Stimulated activated CD4-positive, alpha-beta T cell treated with anti-CD3 and anti-CD28 coated beads, Interleukin-12 subunit alpha, Interleukin-12 subunit beta, amount 100 ng/mL, for 48 hours (primary cell): Measurements from ENCODE around the gene MAPK12.

ENCODE experiments used
- DNase-seq, 3 donors: peaks; one replicate each; pipeline ENCODE4 v3.0.0-alpha.2; 2020; ENCODE audit warnings: low read depth in 2 of 3, low spot score in 1 of 3

MAPK12 gene

DNA sequence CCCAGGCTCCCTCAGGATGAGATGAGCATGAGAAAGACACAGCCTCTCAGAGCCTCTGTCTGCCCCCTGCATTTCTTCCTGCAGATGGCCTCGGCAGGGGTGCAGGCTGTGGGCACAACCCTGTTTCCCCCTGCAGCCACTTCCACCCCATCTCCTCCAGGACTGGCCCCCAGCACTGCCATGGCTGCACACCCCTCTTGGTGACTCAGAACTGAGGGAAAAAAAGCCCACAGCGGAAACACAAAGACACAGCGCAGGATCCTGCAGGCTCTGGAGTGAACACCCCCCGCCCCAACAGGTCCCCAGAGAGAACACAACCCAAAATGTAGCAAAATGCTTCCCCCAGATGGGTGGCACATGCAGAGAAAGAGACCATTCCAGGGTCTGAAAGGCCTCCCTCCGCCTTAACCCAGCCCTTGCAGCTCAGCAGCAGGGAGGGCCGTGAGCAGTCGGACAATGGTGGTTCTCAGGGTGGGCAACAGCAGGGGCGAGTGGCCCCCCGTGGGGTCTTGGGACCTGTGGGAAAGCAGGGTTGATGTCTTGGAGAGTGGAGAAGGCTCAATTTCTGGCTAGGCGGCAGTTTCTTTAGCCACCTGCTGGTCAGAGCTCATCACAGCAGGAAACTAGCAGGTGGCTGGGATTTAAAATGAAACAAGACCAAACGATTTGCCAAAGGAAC lies 24.6 kb downstream of the MAPK12 start:
- no peak for DNase-seq

DNA sequence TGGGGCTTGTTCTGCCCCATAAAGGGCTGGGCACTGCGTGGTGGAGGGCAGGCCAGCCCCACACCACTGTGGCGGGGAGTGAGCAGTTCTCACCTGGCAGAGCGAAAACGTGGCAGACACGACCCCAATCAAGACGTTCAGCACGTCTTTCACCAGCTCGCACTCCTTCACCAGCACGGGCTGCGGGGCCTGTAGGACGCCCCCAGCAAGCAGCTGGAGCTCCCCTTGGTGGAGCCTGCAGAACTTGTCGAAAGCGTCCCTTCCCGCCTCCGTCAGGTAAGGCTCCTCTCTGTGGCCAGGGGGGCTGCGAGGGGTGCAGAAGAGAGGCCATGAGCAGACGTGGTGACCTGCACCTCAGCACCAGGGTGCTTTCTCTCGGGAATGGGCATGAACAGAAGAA lies 28.3 kb downstream of the MAPK12 start:
- DNase-seq: no peak

DNA sequence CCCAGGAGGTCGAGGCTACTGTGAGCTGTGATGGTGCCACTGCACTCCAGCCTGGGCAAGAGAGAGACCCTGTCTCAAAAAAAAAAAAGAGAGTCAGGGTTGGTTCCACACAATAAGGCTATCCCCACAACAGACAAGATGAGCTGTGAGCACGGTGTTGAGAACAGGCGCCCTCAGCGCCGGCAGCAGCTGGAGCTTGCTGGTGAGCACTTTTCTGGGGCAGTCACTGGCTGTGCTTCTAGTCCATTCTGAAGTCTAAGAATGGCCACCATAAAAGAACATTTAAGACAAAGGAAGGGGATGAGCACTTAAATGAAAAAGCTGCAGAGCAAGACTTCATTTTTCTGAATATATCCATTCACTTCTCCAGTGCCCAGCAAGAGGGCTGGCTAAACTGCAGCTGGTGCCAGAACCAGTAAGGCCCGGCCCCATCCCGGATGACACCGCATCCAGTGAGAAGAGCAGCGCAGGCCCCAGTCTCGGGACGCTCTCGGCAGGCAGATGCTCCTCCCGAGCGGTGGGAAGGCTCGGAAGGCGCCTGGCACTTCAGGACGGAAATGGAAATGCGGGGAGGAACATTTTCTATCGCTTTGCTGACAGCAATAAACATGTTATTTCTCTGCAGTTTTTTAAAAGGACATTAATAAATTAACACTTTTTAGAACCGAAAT lies 28.9 kb downstream of the MAPK12 start:
- no peak for DNase-seq

DNA sequence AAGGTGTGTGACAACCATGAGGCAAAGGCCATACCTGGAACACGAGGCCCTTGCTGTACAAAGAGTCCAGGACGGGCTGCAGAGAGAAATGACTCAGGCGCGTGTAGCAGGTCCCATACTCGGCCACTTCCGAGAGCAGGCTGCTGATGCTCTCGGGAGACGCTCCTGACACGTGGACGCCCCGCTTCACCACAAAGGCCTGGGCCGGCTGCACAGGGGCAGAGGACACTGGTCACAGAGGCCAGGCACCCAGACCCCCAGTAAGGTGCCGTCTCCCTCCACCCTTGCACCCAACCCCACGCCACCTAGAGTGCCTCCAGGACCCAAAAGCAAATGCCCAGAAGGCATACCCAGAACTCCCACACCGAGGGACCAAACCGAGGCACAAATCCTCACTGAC lies 32.1 kb downstream of the MAPK12 start:
- no peak for DNase-seq

DNA sequence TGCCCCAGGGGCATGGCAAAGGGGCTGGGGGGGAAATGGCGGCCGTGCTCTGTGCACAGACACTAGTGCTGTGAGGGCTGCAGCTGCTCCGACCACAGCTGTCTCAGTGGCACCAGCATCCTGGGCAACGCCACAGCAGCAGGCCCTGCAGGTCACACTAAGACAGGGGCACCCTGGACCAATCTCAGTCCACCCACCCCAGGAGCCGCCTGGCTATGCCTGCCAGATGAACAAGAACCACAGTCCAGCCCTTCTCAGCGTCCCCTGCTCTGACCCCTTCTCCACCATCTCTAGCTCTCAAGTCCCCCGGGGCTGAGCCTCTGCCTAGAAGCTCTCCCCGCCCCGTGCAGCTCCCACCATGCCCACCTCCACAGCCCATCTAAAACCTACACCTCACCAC lies 33.1 kb downstream of the MAPK12 start:
- DNase-seq: no peak

DNA sequence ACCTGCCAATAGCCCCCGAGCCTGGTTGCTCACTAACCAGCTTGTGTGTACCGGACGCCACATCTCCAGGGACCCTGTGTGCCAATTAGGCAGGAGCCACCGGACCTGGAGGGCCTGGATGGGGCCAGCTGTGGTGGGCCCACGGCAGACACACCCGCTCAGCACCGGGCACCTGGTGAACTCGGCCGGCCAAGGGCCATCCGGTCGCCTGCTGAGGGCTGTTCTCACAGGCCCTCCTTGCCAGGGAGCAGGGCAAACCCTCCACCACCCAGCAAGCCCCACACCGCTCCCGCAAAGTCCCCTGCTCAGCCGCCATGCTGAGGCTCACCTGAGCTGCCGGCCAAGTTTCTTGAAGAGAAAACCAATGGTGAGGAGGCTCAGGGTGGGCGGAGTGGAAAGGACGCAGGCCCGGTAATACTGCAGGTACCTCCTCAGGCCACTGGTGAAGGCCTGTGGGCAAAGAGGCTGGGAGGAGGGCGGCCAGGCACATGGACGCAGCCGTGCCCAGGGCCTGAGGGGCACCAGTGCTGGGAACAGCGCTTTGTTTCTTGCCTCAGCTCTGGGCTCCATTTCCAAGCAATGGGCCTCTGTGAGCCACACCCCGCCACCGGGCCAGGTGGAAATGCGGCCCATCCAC lies 33.8 kb downstream of the MAPK12 start:
- DNase-seq: no peak

DNA sequence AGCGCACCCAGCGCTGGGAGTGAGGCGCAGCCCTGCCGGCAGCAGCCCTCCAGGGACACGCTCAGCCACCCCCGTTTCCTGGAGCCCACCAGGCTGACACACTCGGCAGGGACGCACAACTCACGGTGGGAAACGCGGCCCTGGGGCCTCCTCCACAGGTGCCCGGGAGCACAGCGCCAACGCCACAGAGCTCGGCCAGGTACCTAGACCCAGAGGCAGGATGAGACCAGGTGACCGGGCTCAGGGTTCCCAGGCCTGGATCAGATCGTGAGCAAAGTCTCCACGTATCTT lies 34.7 kb downstream of the MAPK12 start:
- DNase-seq: no peak

DNA sequence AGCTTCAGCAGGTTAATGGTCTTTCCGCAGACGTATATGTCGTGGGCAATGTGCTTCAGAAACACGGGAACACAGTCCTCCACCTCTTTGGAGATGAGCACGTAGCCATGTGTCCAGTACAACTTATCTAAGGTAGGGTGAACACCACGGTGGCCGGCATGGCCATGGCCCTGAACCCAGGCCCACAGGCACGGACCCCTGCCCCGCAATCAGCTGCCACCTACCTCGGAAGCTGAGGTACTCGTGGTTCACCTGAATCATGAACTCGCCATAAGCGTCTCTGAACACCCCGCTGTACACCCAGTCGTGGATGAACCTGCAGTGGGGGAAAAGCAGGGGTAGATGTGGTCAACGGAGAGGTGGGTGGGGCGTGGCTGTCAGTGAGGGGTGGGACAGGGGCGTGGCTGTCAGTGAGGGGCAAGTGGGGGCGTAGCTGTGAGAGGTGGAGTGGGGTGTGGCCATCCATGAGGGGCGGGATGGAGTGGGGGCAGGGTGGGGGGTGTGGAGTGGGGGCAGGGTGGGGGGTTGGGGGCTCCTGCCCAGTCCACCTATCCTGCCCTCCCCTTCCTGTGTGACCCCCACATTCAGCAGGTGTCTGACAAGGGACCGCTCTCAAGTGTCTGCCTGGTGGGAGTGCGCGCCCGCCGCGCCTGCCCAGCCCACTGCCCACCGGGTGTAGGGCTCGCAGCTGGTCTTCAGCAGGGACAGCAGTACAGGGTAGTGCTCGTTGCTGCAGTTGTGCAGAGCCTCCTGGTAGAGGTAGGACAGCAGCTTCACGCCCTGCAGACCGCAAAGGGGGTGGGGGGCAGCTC lies 35.2 kb downstream of the MAPK12 start:
- DNase-seq: no peak

DNA sequence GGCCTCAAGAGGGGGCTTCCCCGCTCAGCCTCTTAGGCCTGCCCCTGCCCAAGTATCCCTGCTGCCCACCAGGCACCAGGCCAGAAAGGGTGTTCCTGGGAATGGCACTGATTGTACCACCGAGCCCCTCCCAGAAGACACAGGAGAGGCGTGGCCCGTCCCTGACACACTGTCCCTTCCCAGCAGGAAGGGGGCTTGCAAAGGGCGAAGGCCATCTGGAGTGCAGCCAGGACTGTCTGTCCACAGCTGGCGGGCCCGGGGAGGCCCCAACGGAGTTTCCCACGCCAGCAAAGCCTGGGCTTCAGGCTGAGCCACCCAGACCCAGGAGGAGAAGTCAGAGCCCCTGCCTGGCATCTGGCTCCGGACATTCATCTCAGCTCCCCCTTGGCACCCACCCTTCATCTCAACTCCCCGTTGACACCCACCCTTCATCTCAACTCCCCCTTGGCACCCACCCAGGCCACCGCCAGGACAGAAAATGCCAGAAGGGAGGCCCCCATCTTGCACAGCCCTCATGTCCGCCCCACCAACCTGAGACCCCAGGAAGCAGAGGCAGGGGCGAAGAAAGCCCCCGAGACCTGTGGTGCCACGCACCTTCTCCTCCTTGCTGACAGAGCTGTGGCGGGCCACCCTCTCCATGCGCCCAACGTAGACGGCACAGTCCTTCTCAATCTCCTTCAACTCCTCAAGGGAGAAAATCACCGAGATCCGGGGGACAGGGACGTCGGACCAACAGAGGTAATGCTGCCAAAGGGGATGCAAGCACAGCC lies 36.1 kb downstream of the MAPK12 start:
- no peak for DNase-seq

DNA sequence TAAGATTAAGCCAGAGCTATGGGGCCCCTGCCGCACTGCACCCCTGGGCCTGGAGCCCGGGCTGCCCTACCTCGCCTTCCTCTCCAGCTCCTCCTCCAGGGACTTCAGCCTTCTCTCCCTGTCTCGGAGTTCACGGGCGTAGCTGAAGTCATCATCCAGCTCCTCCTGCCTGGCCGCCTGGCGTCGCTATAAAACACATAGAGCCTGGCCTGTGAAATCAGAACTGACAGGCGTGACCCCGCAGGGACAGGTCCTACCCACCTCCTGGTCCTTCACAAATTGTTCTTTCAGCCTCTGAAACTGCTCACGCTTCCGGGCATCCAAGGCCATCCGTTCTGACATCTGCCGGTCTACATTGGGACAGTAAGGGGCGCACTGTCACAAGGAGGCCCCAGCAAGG lies 37.4 kb downstream of the MAPK12 start:
- DNase-seq: no peak

DNA sequence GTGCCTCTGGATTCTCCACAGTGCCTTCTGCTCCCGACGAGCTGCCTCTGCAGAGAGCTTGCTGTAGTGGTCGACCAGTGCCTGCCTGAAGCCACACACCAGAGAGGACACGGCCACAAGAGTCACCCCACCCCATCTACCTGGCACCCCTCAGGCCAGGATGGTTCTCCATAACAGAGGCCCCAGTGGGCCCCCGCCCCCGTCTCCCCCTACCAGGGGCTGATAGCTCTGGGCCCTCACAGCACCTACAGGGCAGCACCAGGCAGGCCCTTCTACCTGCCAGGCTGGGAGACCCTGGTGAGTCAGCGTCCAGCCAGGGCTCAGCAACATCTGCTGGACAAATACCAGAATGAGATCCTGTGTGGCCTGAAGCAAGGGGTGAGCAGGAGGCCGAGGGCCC lies 39.0 kb downstream of the MAPK12 start:
- DNase-seq: no peak

DNA sequence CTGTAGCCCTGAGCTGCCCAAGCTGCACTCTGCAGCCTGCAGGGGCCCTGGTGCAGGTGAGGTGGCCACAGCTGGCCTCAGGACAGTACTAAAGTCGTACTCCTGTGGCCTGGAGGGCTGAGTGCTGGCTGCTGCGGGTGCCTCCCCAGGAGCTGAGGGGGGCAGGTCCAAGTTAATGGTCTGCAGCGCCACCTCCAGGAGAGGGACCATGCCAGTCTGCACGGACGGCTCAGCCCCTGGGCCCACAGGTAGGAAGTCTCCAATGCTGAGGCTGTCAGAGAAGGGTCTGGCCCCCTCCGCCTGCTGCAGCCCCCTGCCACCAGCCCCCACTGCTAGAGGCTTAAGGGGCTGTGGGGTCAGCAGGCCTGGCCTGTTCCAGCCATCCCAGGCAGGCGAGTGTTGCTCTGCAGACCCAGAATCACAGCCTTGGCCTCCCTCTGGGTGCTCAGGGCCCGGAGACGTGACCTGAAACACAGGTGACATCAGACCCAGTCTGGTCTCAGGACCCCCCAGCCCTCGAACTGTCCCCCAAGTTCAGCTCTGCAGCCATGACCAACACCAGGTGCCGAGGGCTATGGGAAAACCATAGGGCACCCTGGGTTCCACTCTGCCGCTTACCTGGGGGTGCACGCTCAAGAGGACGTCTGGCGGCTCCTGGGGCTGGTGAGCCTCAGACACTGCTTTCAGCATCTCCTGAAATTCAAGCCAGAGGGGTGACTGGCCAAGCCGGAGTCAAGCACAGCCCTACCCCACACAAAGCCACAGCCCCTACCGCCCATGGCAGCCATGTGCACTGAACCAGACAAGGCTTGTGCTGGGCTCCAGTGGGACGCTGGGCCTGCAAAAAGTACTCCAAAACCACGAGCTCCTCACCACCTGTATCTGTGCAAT lies 39.8 kb downstream of the MAPK12 start:
- no peak for DNase-seq

DNA sequence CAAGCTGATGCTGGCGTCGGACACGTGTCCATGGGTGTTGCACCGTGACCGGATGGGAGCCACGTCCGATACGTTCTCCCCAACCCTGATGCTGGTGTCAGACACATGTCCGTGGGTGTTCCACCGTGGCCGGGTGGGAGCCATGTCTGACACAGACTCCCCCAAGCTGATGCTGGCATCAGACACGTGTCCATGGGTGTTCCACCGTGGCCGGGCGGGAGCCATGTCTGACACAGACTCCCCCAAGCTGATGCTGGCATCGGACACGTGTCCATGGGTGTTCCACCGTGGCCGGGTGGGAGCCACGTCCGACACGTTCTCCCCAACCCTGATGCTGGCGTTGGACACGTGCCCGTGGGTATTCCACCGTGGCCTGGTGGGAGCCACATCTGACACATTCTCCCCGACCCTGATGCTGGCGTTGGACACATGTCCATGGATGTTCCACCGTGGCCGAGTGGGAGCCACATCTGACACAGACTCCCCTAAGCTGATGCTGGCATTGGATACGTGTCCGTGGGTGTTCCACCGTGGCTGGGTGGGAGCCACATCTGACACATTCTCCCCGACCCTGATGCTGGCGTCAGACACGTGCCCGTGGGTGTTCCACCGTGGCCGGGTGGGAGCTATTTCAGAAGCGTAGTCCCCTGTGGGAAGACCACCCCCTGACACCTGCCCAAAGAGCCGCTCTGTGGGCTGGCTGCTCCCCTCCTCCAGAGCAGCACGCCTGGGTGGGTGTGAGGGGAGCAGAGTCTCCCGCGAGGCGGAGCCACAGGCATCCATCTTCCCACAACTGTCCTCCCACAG lies 40.7 kb downstream of the MAPK12 start:
- DNase-seq: no peak

DNA sequence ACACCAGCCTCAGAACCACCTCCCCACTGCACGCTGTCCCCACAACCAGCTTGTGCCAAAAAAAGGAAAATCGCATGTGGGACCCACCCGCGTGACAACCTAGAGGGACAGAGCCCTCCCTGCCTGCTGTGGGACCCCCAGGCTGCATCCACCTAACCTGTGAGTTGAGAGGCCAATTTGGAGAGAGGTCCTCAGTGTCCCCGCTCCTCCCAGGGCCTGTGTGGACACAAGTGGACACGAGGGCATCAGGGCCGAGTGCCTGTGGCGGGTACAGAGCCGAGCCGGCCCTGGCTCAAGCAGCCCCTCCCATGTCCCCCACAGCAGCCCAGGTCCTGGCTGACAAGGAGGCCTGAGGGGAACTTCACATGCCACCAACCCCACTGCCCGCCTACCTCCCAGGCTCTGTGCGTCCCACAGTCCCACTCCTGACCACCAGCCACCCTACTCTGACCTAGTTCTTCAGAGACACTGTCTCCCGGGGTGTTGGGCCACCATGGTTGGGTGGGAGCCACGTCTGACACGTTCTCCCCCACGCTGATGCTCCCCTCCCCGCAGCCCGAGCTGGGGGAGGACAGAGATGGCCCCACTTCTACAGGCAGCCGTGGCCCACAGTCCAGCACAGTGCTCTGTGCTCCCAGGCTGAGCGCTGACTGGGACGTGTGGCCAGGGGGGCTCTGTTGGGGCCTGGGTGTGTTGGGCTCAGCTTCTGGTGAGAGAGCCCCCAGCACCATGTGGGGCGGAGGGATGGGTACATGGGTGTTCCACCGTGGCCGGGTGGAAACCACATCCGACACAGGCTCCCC lies 41.5 kb downstream of the MAPK12 start:
- DNase-seq: no peak

DNA sequence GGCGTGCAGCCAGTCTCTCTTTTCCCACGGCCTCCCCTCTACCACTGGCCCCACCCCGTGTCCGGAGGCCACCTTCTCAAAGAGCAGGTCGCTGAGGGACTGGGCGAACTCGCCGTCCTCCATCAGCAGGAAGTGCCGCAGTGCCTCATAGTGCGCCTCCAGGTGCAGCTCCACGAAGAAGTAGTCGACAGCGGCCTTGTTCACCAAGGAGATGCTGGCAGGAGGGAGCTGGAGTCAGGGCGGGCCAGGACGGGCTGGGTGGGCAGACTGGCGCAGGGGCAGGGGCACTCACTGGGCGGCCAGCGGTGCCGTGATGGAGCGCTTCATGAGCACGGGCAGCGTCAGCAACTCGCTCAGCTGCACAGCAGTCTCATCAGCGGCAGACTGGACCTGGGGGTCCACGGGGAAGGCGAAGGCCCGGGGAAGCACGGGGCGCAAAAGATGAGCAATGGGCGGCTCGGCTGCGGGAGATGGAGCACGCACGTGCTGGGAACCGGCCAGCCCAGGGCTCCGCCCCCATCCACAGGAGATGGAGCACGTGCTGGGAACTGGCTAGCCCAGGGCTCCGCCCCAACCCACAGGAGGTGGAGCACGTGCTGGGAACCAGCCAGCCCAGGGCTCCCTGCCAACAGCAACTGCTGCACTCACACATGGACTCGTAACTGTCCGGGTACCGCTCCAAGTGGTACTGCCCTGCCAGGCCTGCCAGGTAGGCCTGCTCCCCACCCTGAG lies 42.3 kb downstream of the MAPK12 start:
- no peak for DNase-seq

DNA sequence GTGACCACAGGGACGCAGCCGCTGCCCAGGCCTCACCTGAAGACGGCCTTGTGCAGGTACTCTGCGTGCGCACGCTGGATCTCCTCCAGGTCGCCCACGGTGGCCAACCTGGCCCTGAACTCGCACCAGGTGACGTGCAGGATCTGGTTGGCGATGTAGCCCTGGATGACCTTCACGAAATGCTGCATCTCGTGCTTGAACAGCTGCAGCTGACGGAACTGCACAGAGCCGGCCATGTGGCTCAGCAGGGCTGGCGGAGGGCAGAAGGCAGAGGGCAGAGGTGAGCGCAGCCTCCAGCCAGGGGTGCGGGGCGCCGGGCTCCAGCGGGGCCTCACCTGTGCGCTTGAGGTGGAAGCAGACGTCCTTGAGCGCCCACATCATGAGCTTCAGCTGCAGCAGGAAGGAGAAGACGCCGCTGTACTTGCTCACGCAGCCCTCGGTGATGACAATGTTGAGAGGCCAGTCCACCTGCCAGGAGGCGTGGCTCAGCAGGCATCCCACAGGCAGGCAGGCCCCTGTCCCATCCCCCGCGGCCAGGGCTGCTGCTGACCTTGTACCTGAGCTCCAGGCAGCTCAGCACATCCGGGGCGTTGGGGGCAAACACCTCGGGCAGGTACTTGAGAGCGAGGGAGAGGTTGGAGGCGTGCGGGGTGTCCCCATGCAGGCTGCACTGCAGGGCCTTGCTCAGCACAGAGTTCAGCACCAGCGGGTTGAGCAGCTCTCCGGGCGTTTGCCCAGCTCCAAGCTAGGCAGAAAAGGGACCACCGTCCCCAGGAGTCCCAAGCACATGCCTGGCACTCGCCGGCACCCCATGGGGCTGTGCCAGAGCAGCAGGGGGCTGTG lies 43.1 kb downstream of the MAPK12 start:
- no peak for DNase-seq

DNA sequence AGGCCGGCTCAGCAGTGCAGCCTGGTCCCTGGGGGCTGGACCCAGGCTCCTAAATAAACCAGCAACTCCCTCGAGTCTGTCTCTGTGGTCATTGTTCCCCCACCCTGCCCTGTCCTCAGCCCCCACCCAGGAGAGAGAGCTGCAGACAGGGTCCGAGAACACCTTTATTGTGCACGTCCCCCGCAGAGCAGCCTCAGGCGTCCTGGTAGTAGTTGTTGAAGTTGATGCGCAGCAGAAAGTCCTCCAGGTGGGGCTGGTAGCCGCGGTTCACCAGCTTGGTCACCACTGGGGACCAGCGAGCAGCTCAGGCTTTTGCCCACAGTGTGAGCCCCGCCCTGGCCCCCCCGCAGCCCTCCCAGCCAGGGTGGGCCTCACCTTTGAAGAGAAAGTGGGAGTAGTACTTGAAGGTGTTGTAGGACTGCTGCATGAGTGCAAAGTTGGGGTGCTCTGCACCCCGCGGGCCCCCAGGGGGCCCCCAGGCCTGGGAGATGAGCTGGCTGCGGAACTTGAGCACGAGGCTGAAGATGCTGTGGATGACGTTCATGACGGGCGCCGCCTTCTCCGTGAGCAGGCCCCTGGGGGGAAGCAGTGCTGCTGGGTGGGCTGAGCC lies 43.8 kb downstream of the MAPK12 start:
- no peak for DNase-seq
